Fibroblast of skin of back (primary cell): ENCODE results near the gene SLC26A1.

Source experiments
- DNase-seq: peaks from one replicate; pipeline ENCODE4 v3.0.0-alpha.2; 2013

SLC26A1 gene

DNA sequence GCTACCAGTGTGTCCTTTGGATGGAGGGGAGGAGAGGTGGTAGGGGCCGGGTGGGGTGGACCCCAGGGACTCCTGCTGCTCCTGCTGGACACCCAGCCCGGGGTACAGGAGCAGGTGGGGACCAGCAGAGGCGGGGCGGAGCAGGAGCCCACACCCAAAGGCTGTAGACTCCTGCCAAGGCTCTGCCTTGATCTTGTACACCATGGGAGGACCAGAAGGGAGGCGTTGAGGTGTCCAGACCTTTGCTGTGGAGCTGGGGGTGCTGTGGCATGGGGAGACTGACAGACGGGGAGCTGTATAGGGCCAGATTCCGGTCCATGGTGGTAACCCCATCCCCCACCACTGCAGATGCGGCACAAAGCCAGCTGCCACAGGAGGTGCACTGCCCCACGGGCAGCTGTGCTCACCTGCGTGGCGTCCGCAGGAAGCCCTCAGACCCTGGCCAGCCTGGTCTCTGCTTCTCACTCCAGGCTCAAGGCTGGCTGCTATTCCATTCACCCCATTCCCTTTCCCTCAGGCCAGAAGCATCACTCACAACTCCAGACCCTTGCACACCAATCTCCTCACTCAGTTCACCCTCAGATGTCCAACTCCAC is 5.0 kb upstream of the SLC26A1 start:
- DNase-seq = no peak

GRCh38 chr4:997375-998071 is 4.3 kb upstream of the SLC26A1 start:
- no peak for DNase-seq

DNA sequence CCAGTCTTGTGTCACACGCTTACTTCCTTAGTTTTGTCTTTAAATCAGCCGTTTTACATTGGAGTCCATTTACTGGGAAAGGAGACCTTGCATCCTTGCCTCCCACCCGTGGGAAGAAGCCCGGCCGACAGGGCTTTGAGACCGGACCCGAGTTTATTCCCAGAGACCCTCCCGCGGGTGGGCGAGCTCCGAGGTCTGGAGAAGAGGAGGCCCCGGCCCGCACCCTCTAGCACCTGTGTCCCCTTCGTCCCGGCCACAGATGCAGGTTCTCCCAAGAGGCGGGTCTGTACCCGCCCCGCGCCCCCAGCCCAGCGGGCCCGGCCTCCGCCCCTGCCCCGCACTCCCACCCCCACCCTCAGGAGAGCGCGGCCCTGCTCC is 3.8 kb upstream of the SLC26A1 start:
- no peak for DNase-seq

GRCh38 chr4:996030-996996 is 3.1 kb upstream of the SLC26A1 start:
- DNase-seq = no peak

GRCh38 chr4:995311-996026 is 2.3 kb upstream of the SLC26A1 start:
- DNase-seq = no peak

DNA sequence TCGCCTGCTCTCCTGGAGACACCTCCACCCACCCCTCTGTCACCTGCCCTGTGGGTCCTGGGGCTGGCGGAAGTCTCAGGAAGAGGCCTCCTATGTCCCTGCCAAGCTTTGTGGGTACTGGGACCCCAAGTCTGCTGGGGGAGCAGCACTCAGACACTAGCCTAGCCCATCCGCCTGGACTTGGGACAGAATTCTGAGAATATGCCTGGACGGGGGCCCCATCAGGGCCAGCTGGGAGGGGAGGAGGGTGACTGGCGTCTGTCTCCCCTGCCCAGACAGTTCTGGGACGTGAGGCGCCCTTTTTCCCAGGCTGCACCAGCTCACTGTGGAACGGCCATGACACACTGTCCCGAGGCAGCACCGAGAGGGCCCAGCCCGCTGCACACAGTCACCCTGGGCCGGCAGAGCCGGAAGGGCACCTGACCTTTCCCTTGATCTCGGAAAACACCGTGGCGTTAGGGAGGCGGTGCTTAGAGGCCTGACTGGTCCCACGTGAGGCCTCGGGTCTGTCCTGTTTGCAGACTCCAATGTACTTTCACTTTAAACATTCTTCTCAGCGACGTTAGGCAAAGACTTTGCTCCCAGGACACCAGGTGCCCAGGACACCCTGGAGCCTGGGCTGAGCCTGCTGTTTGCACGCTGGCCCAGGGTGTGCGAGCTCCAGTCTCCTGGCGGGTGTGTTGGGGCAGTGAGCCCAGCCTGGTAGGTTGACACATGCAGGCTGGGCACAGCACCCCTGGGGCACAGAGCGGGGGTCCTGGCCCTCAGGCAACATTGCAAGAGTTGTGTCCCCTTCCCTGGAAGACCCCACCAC is 700 bp downstream of the SLC26A1 start:
- DNase-seq = no peak

GRCh38 chr4:991451-992296 is 1.5 kb downstream of the SLC26A1 start:
- no peak for DNase-seq

DNA sequence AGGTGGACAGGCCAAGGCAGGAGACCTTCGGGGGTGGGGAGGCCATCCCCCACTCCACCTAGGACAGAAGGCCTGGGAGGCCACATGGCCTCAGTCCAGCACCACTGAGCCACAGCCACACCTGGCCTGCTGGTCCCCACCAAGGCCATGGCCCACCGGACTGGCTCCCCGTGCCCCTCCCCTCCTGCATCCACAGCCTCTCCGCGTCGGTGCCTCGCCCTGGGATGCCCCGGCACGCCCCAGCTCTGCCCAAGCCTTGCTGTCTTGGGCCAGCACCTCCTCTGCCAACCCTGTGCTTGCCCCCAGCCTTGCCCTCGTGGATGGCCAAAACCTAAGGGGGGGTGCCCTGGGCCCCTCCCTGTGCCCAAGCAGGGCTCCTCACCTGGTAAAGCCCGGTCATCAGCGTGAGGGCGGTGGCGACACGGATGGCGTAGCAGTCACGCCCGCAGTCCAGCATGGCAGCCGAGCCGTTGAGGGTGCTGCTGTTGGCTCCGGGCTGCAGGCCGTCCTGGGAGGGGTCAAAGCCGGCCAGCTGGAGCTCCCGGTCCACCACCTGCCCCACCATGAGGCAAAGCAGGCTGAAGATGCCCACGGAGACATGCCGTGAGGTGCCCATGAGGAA is 2.3 kb downstream of the SLC26A1 start:
- no peak for DNase-seq

DNA sequence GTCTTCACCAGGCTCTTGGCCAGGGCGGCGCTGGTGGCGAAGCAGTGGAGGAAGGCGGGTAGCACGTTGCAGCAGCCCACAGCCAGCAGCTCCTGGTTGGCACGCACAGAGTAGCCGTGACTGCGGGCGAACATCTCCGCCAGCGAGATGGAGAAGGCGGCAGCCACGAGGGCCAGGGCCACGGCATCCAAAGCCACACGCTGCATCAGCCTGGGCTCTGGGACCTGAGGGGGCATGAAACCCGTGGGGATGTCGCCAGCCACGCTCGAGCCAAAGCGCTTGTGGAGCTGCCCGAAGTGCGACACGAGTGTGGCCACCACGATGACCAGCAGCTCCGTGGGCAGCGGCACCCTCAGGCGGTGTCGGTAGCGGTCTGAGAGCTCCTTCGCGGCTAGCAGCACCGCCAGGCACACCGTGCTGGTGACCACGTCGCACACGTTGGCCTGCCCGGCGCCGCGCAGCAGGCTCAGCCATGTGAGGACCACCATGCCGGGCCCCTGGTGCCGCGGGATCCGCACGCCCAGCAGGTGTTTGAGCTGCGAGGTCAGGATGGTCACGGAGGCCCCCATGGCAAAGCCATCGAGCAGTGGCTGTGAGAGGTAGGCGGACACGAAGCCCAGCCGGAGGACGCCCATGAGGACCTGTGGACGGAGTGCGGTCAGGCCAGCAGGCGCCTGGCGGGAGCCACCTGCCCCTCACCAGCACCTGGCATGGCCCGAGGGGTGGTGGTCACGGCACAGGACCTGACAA is 3.3 kb downstream of the SLC26A1 start:
- no peak for DNase-seq

GRCh38 chr4:988726-989721 is 4.2 kb downstream of the SLC26A1 start:
- no peak for DNase-seq

- peak; percentile 38 for DNase-seq
Measured at GRCh38 chr4:987624-988513, 5.3 kb downstream of the SLC26A1 start.

DNA sequence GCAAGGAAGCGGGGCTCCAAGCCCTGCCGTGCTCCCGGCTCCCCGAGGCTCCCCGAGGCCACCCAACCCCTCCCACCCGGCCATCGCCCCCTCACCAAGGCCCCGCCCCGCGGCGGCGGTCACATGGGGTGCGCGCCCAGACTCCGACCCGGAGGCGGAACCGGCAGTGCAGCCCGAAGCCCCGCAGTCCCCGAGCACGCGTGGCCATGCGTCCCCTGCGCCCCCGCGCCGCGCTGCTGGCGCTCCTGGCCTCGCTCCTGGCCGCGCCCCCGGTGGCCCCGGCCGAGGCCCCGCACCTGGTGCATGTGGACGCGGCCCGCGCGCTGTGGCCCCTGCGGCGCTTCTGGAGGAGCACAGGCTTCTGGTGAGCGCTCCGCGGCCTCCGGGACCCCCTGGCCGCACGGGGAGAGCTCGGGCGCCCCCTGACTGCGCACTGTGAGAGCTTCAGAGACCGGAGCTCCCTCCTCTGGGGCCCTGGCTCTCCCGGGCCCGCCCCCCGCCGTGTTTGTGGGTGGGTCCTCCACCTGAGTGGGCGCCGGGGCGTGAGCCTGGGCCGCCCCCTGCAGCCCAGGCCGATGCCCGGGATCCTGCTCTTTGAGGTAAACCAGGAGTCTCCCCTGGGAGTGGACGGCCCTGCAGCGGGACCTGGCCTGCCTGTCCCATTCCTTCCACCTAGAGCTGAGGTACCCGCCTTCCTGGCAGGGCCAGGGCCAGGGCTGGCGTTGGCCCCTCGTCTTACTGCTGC is 6.2 kb downstream of the SLC26A1 start, which contains the start of gene IDUA:
Gene IDUA, plus strand, starts transcription at position 166 of the 745 bp plus-strand sequence. Its CDS starts 41 bp downstream, at position 207.
- peak; percentile 55 for DNase-seq

- no peak for DNase-seq
Measured at GRCh38 chr4:986428-986878, 6.8 kb downstream of the SLC26A1 start.

- DNase-seq = peak; percentile 43
Measured at GRCh38 chr4:985123-985830, 7.9 kb downstream of the SLC26A1 start.

GRCh38 chr4:984336-985054 is 8.7 kb downstream of the SLC26A1 start:
- DNase-seq = no peak
